ENCODE results near the gene KRT23.

- TF ChIP-seq ZBTB8A (IDR thresholded peaks at IDR 0.05; ENCODE audit: partially characterized antibody), result no peak
- TF ChIP-seq POLR2A (conservative IDR thresholded peaks at IDR 0.05), result no peak
- TF ChIP-seq ELF4 (CRISPR knock-in tag; IDR thresholded peaks at IDR 0.05), result no peak
- TF ChIP-seq ZNF23 (CRISPR knock-in tag; IDR thresholded peaks at IDR 0.05), result no peak
- no peak for TF ChIP-seq KDM4B (IDR thresholded peaks at IDR 0.05; ENCODE audit: borderline replicate concordance in 2 of 2, low read depth in 1 of 2)
- no peak for TF ChIP-seq CREB1 (IDR thresholded peaks at IDR 0.05)
- no peak for TF ChIP-seq CREB1 (CRISPR knock-in tag; IDR thresholded peaks at IDR 0.05)
- TF ChIP-seq CTCF (IDR thresholded peaks at IDR 0.05 in 2 of 3, conservative IDR thresholded peaks at IDR 0.05 in 1 of 3; ENCODE audit: insufficient read depth in 2 of 3, low read depth in 1 of 3, low read length in 3 of 3), result no peak
- no peak for TF ChIP-seq MXI1 (IDR thresholded peaks at IDR 0.05; ENCODE audit: low read depth, low read length)
- no peak for TF ChIP-seq GATAD2B (IDR thresholded peaks at IDR 0.05; ENCODE audit: borderline replicate concordance)
- TF ChIP-seq ZBTB34 (CRISPR knock-in tag; IDR thresholded peaks at IDR 0.05), result no peak
- no peak for TF ChIP-seq RNF219 (CRISPR knock-in tag; IDR thresholded peaks at IDR 0.05)
- no peak for TF ChIP-seq NFIC (IDR thresholded peaks at IDR 0.05)
- TF ChIP-seq ZNF133 (CRISPR knock-in tag; IDR thresholded peaks at IDR 0.05), result no peak
- no peak for TF ChIP-seq SMARCC2 (IDR thresholded peaks at IDR 0.05; ENCODE audit: low read depth)
Measured at GRCh38 chr17:40931311-40931710, 6.1 kb downstream of the KRT23 start.

Measured in K562 (cell line).